ENCODE data around the gene DACH1.

Gene DACH1

GRCh38 chr13:71605744-71606143, 261.3 kb downstream of the DACH1 start:
- no peak for TF ChIP-seq CTCF (IDR thresholded peaks at IDR 0.05; ENCODE audit: low read length, missing control alignments)
- DNase-seq (ENCODE audit: low read depth) = no peak

DNA sequence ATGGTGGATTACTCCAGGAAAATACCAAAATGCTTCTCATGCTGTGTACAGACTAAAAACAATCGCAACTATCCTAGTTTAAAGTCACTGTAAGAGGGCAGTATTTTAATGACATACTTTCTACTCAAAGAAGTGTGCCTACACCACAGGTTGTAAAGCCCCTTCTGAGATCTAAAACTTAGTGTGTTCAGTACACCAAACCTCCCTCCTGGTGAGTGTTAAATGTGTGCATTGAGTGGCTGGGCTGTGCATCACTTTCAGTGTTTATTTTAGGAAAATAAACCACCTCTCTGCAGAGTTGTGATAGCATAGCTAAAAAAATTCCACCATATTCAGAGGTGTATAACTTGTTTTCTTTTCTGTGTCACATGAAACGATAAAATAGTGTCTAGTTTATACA, 263.7 kb downstream of the DACH1 start:
- no peak overlapping the region for H3K4me3 ChIP-seq (replicated peaks; ENCODE audit: low read depth, low read length)
- no peak for DNase-seq (ENCODE audit: low read depth)
- TF ChIP-seq CTCF (IDR thresholded peaks at IDR 0.05; ENCODE audit: low read length, missing control alignments) = no peak

More at GRCh38 chr13:71605744-71606143, 261.3 kb downstream of the DACH1 start:
- no peak overlapping the region for H3K4me3 ChIP-seq (replicated peaks; ENCODE audit: low read depth, low read length)

DNA sequence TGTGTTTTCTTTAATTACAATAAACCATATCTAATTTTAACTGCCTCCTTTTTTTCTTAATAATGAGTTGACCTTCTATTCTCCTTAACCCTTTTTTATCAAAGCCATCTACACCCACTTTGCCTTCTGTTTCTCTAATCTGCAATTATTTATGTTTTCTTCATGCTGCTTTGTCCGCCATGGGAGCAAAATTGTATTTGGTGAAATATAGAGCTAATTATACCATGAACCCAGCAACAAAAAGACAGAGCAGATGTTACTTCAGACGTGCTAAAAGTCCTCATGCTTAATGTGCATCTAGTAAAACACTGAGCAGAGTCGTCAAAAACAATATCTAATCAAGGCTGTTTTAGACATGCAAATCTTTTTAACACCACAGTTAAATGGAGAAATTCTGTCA, 264.7 kb downstream of the DACH1 start:
- H3K4me3 ChIP-seq (replicated peaks; ENCODE audit: low read depth, low read length) = no peak overlapping the region
- no peak for TF ChIP-seq CTCF (IDR thresholded peaks at IDR 0.05; ENCODE audit: low read length, missing control alignments)
- DNase-seq (ENCODE audit: low read depth) = no peak

GRCh38 chr13:71597150-71597549, 269.9 kb downstream of the DACH1 start:
- no peak for DNase-seq (ENCODE audit: low read depth)
- no peak for TF ChIP-seq CTCF (IDR thresholded peaks at IDR 0.05; ENCODE audit: low read length, missing control alignments)
- no peak overlapping the region for H3K4me3 ChIP-seq (replicated peaks; ENCODE audit: low read depth, low read length)

DNA sequence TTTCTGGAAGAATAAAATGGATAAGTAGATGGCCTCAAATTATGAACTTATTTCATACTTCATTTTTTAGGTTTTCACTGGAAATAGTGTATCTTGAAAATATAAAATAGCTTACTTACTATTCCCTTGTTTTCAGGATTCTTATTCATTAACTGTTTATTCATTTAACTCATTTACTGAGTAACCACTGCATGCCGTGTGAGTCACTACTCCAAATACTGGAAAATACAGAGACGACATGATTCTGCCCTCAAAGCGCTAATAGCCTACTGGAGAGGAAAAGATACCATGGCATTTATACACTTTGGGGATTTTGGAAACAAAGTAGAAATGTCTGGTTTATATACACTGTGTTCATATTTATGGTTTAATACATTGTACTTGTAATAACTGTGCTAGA, 270.9 kb downstream of the DACH1 start:
- no peak for TF ChIP-seq CTCF (IDR thresholded peaks at IDR 0.05; ENCODE audit: low read length, missing control alignments)
- H3K4me3 ChIP-seq (replicated peaks; ENCODE audit: low read depth, low read length) = no peak overlapping the region
- no peak for DNase-seq (ENCODE audit: low read depth)

- no peak for DNase-seq (ENCODE audit: low read depth)
- H3K4me3 ChIP-seq (replicated peaks; ENCODE audit: low read depth, low read length) = no peak overlapping the region
- TF ChIP-seq CTCF (IDR thresholded peaks at IDR 0.05; ENCODE audit: low read length, missing control alignments) = no peak
These were observed 273.4 kb downstream of the DACH1 start for GRCh38 chr13:71593566-71593965.

- no peak for TF ChIP-seq CTCF (IDR thresholded peaks at IDR 0.05; ENCODE audit: low read length, missing control alignments)
- no peak overlapping the region for H3K4me3 ChIP-seq (replicated peaks; ENCODE audit: low read depth, low read length)
- DNase-seq (ENCODE audit: low read depth) = no peak
These were observed 275.6 kb downstream of the DACH1 start for GRCh38 chr13:71591374-71591773.

All from fibroblast of pulmonary artery (primary cell).